IMR-90 (cell line): ENCODE measurements around the gene SELENOM. TPM values are rescaled to one million over a fixed set of nuclear protein-coding genes. Genes with fewer than 3 reads are reported as not detected.

Source experiments
- ATAC-seq: fragments of 200-7000 bp; cut with Tn5 transposase; 2 replicates; pipeline ENCODE4 v1.9.1; 2020; ENCODE audit warnings: low read depth, mild to moderate bottlenecking, moderate library complexity
- BruUV-seq: library from RNA; stranded (reverse); fragments of 400-500 nt; replicated peaks from 2 replicates; lab custom pipeline; 2021; lab: Mats Ljungman, UMichigan
- CTCF ChIA-PET: fragments of 300-600 bp; formaldehyde crosslinking; extraction: SDS; loops from one replicate; lab custom pipeline; 2021; ENCODE audit warnings: antibody characterized with exemption; lab: Yijun Ruan, JAX
- POLR2A ChIA-PET: fragments of 300-600 bp; sonication (Branson Sonifier 250); formaldehyde crosslinking; loops from one replicate; lab custom pipeline; 2022; ENCODE audit warnings: antibody characterized with exemption; ENCODE audit not compliant: unreplicated experiment; lab: Charles Lee
- DNase-seq: peaks from one replicate; pipeline ENCODE4 v3.0.0; 2013
- H2AFZ ChIP-seq: replicated peaks from 2 replicates; pipeline ENCODE3; 2013; ENCODE audit warnings: low read length, mild to moderate bottlenecking; ENCODE audit not compliant: poor library complexity
- H2AK5ac ChIP-seq: 2 replicates; pipeline ENCODE4 v1.6.1; 2013; ENCODE audit warnings: low read depth, low read length, inconsistent platforms
- H2AK9ac ChIP-seq: replicated peaks from 2 replicates; pipeline ENCODE3; 2013; ENCODE audit warnings: mild to moderate bottlenecking, low read depth, low read length, moderate library complexity; ENCODE audit not compliant: poor library complexity
- H2BK120ac ChIP-seq: 2 replicates; pipeline ENCODE4 v1.6.1; 2013; ENCODE audit warnings: low read depth, low read length, inconsistent platforms
- H2BK15ac ChIP-seq: 3 replicates; pipeline ENCODE4 v1.6.1; 2013; ENCODE audit warnings: low read depth, low read length, inconsistent platforms
- H2BK20ac ChIP-seq: 2 replicates; pipeline ENCODE4 v1.6.1; 2013; ENCODE audit warnings: low read depth, mild to moderate bottlenecking, inconsistent platforms, low read length, moderate library complexity
- H2BK5ac ChIP-seq: 2 replicates; pipeline ENCODE4 v1.6.1; 2013; ENCODE audit warnings: mild to moderate bottlenecking, low read depth, low read length, inconsistent platforms; ENCODE audit not compliant: poor library complexity, severe bottlenecking
- H3K14ac ChIP-seq: replicated peaks from 2 replicates; pipeline ENCODE4 v1.6.1; 2013; ENCODE audit warnings: low read depth, low read length, inconsistent platforms
- H3K18ac ChIP-seq: 2 replicates; pipeline ENCODE4 v1.6.1; 2013; ENCODE audit warnings: low read depth, low read length, control low read depth
- H3K23ac ChIP-seq: 2 replicates; pipeline ENCODE4 v1.6.1; 2013; ENCODE audit warnings: low read depth, low read length, inconsistent platforms
- H3K27ac ChIP-seq: 2 replicates; pipeline ENCODE4 v1.5.1; 2013; ENCODE audit warnings: mild to moderate bottlenecking, control low read depth, low read length; ENCODE audit not compliant: insufficient read depth
- H3K27me3 ChIP-seq: 2 replicates; pipeline ENCODE4 v1.6.1; 2013; ENCODE audit warnings: low read length; ENCODE audit not compliant: control insufficient read depth, insufficient read depth
- H3K36me3 ChIP-seq: 2 replicates; pipeline ENCODE4 v1.6.1; 2013; ENCODE audit warnings: low read length, mixed read lengths; ENCODE audit not compliant: control insufficient read depth, insufficient read depth
- H3K4ac ChIP-seq: 2 replicates; pipeline ENCODE4 v1.6.1; 2013; ENCODE audit warnings: low read depth, low read length, inconsistent platforms
- H3K4me1 ChIP-seq: 2 replicates; pipeline ENCODE4 v1.6.1; 2013; ENCODE audit warnings: low read length, mixed read lengths; ENCODE audit not compliant: control insufficient read depth, insufficient read depth
- H3K4me2 ChIP-seq: 2 replicates; pipeline ENCODE4 v1.6.1; 2013; ENCODE audit warnings: low read depth, mild to moderate bottlenecking, control low read depth, low read length, moderate library complexity
- H3K4me3 ChIP-seq: 2 replicates; pipeline ENCODE4 v1.5.1; 2013; ENCODE audit warnings: low read depth, mild to moderate bottlenecking, control low read depth, low read length, moderate library complexity; ENCODE audit not compliant: insufficient read depth
- H3K56ac ChIP-seq: 2 replicates; pipeline ENCODE4 v1.6.1; 2013; ENCODE audit warnings: low read length, inconsistent platforms; ENCODE audit not compliant: insufficient read depth; ENCODE audit errors: extremely low read depth
- H3K79me1 ChIP-seq, 2 experiments: 2 replicates each; pipeline ENCODE4 v1.6.1; 2013; ENCODE audit warnings: low read length in 2 of 2, inconsistent platforms in 1 of 2, low read depth in 1 of 2
- H3K9ac ChIP-seq: 2 replicates; pipeline ENCODE4 v1.6.1; 2013; ENCODE audit warnings: low read depth, low read length, control low read depth
- H3K9me1 ChIP-seq: 2 replicates; pipeline ENCODE4 v1.6.1; 2013; ENCODE audit warnings: low read length, inconsistent platforms; ENCODE audit not compliant: insufficient read depth
- H3K9me3 ChIP-seq: 2 replicates; pipeline ENCODE4 v1.6.1; 2013; ENCODE audit warnings: low read length; ENCODE audit not compliant: control insufficient read depth, insufficient read depth
- H4K20me1 ChIP-seq: 2 replicates; pipeline ENCODE4 v1.6.1; 2013; ENCODE audit warnings: low read length, inconsistent platforms; ENCODE audit not compliant: insufficient read depth
- H4K5ac ChIP-seq: 2 replicates; pipeline ENCODE4 v1.6.1; 2013; ENCODE audit warnings: mild to moderate bottlenecking, low read depth, low read length, control low read depth
- H4K8ac ChIP-seq, 2 experiments: 2 replicates each; pipeline ENCODE4 v1.6.1; 2013; ENCODE audit warnings: low read depth in 2 of 2, low read length in 2 of 2, control low read depth in 1 of 2, inconsistent platforms in 1 of 2
- H4K91ac ChIP-seq: 2 replicates; pipeline ENCODE4 v1.6.1; 2013; ENCODE audit warnings: low read depth, low read length, inconsistent platforms; ENCODE audit not compliant: insufficient read depth
- BHLHE40 ChIP-seq: fragments of 150-350 bp; IDR thresholded peaks from 2 replicates; pipeline ENCODE4 v1.6.1; 2016; ENCODE audit warnings: mild to moderate bottlenecking, low read depth, low read length
- CEBPB ChIP-seq: IDR thresholded peaks from 2 replicates; pipeline ENCODE4 v1.6.1; 2012; ENCODE audit warnings: low read depth, low read length, improper control_type of control experiment
- CHD1 ChIP-seq: IDR thresholded peaks from 2 replicates; pipeline ENCODE4 v1.6.1; 2012; ENCODE audit warnings: low read depth, low read length, improper control_type of control experiment
- FOS ChIP-seq: fragments of 150-350 bp; IDR thresholded peaks from 2 replicates; pipeline ENCODE4 v1.6.1; 2016; ENCODE audit warnings: low read depth, low read length
- MAFK ChIP-seq: IDR thresholded peaks from 2 replicates; pipeline ENCODE4 v1.6.1; 2012; ENCODE audit warnings: low read depth, low read length, improper control_type of control experiment
- MAZ ChIP-seq: IDR thresholded peaks from 2 replicates; pipeline ENCODE4 v1.6.1; 2012; ENCODE audit warnings: low read depth, mild to moderate bottlenecking, low read length, improper control_type of control experiment, moderate library complexity, borderline replicate concordance
- MXI1 ChIP-seq: IDR thresholded peaks from 2 replicates; pipeline ENCODE4 v1.6.1; 2012; ENCODE audit warnings: low read depth, mild to moderate bottlenecking, low read length, moderate library complexity, borderline replicate concordance
- NFE2L2 ChIP-seq: fragments of 150-350 bp; IDR thresholded peaks from 2 replicates; pipeline ENCODE4 v1.6.1; 2016; ENCODE audit warnings: low read depth, mild to moderate bottlenecking, low read length
- POLR2A ChIP-seq: IDR thresholded peaks from 2 replicates; pipeline ENCODE4 v1.6.1; 2012; ENCODE audit warnings: mild to moderate bottlenecking, low read depth, low read length
- RAD21 ChIP-seq: IDR thresholded peaks from 2 replicates; pipeline ENCODE4 v1.6.1; 2012; ENCODE audit warnings: low read length, improper control_type of control experiment
- RCOR1 ChIP-seq: IDR thresholded peaks from 2 replicates; pipeline ENCODE4 v1.6.1; 2012; ENCODE audit warnings: mild to moderate bottlenecking, low read length, improper control_type of control experiment; ENCODE audit not compliant: insufficient replicate concordance
- RFX5 ChIP-seq: IDR thresholded peaks from 2 replicates; pipeline ENCODE4 v1.8.0; 2012; ENCODE audit warnings: low read depth, mild to moderate bottlenecking, low read length, moderate library complexity
- SMC3 ChIP-seq: fragments of 150-350 bp; IDR thresholded peaks from 2 replicates; pipeline ENCODE4 v1.6.1; 2016; ENCODE audit warnings: low read depth, mild to moderate bottlenecking, antibody characterized with exemption, low read length, moderate library complexity
- WGBS, 2 experiments: methylation state at CpG; one replicate each; pipeline versions ENCODE4 v1.1.5 to v1.1.7; 2013; ENCODE audit warnings: missing lambda C conversion rate in 2 of 2; ENCODE audit not compliant: insufficient read length in 1 of 2; ENCODE audit errors: extremely low coverage in 2 of 2; 5-methylcytosine and 5-hydroxymethylcytosine counted together
- dilution Hi-C: fragments of 300-500 bp; cut with HindIII; formaldehyde crosslinking; loops from one replicate; pipeline ENCODE4 v1.14.3; 2018; ENCODE audit warnings: low sequenced_read_pairs; ENCODE audit not compliant: unreplicated experiment
- in situ Hi-C: fragments of 300-500 bp; cut with MboI; formaldehyde crosslinking; loops from 3 replicates; pipeline ENCODE4 v1.14.3; 2019; ENCODE audit warnings: low sequenced_read_pairs, inconsistent platforms, mixed read lengths
- intact Hi-C: fragments of 100-400 bp; cut with micrococcal nuclease; formaldehyde crosslinking; loops from 2 replicates; pipeline ENCODE4 v1.10.0; 2022
- polyA plus RNA-seq, 3 experiments: library from polyadenylated mRNA; depleted of rRNA; stranded (reverse); fragments of >200 nt; gene quantifications; 2 replicates each; pipeline ENCODE4 v1.2.3, GENCODE V29; 2012; ENCODE audit warnings: low replicate concordance in 1 of 3
- total RNA-seq: library from RNA; depleted of rRNA; stranded (reverse); fragments of >200 nt; gene quantifications from 2 replicates; pipeline ENCODE4 v1.2.3, GENCODE V29; 2012
- TF ChIP-seq, protein P1 (sequence below): fragments of 150-350 bp; IDR thresholded peaks from 2 replicates; pipeline ENCODE4 v1.6.1; 2016; ENCODE audit warnings: low read depth, mild to moderate bottlenecking, low read length, moderate library complexity, borderline replicate concordance
- TF ChIP-seq, protein P2 (sequence below): conservative IDR thresholded peaks from 2 replicates; pipeline ENCODE4 v1.5.1; 2012; ENCODE audit warnings: mild to moderate bottlenecking, low read depth, low read length, improper control_type of control experiment
- TF ChIP-seq, protein P3 (sequence below): fragments of 150-350 bp; IDR thresholded peaks from 2 replicates; pipeline ENCODE4 v1.6.1; 2017; ENCODE audit warnings: mild to moderate bottlenecking, antibody characterized with exemption, low read length, low read depth

Gene SELENOM
- total and polyA plus RNA-seq, 2 of the 4 experiments (the other 2 are of a cell fraction), result 46.2 to 270 TPM

DNA sequence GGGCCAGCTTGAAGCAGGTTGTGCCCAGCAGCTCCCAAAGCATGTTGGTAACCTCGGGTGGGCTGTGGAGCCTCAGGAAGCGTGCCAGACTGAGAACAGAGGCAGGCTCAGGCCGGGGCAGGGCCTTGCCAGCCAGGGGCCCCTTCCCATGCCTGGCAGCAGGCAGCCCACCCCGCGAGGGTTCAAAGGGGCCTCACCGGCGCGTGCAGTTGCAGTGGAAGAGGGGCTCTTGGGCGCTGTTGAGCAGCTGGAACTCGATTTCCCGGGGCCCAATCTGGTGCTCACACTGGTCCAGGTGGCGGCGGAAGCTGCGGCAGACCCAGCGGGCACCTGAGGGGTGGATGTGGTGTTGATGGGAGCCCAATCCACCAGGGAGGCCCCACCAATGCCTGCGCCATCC is 29.3 kb upstream of the SELENOM start:
- H4K8ac ChIP-seq, result no peak overlapping the region
- H3K9ac ChIP-seq, result no peak overlapping the region
- no peak overlapping the region for H2AK5ac ChIP-seq
- no peaks in the 10 kb centered on the region for H3K36me3 ChIP-seq
- intact Hi-C loops, result no loop called here
- no peak overlapping the region for H3K23ac ChIP-seq
- no peak overlapping the region for H2AFZ ChIP-seq
- no peak overlapping the region for H4K91ac ChIP-seq
- TF ChIP-seq SMC3, result no peak
- no peak for TF ChIP-seq MAZ
- TF ChIP-seq NFE2L2, result no peak
- TF ChIP-seq POLR2A, result no peak
- TF ChIP-seq MXI1, result no peak
- TF ChIP-seq, protein P1, sequence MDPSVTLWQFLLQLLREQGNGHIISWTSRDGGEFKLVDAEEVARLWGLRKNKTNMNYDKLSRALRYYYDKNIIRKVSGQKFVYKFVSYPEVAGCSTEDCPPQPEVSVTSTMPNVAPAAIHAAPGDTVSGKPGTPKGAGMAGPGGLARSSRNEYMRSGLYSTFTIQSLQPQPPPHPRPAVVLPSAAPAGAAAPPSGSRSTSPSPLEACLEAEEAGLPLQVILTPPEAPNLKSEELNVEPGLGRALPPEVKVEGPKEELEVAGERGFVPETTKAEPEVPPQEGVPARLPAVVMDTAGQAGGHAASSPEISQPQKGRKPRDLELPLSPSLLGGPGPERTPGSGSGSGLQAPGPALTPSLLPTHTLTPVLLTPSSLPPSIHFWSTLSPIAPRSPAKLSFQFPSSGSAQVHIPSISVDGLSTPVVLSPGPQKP, result no peak
- no peak for TF ChIP-seq CEBPB
- TF ChIP-seq, protein P2, sequence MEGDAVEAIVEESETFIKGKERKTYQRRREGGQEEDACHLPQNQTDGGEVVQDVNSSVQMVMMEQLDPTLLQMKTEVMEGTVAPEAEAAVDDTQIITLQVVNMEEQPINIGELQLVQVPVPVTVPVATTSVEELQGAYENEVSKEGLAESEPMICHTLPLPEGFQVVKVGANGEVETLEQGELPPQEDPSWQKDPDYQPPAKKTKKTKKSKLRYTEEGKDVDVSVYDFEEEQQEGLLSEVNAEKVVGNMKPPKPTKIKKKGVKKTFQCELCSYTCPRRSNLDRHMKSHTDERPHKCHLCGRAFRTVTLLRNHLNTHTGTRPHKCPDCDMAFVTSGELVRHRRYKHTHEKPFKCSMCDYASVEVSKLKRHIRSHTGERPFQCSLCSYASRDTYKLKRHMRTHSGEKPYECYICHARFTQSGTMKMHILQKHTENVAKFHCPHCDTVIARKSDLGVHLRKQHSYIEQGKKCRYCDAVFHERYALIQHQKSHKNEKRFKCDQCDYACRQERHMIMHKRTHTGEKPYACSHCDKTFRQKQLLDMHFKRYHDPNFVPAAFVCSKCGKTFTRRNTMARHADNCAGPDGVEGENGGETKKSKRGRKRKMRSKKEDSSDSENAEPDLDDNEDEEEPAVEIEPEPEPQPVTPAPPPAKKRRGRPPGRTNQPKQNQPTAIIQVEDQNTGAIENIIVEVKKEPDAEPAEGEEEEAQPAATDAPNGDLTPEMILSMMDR, result no peak
- no peak for TF ChIP-seq RAD21
- TF ChIP-seq, protein P3, sequence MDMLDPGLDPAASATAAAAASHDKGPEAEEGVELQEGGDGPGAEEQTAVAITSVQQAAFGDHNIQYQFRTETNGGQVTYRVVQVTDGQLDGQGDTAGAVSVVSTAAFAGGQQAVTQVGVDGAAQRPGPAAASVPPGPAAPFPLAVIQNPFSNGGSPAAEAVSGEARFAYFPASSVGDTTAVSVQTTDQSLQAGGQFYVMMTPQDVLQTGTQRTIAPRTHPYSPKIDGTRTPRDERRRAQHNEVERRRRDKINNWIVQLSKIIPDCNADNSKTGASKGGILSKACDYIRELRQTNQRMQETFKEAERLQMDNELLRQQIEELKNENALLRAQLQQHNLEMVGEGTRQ, result no peak
- TF ChIP-seq CHD1, result no peak
- TF ChIP-seq FOS, result no peak
- no peak for TF ChIP-seq RFX5
- TF ChIP-seq RCOR1, result no peak
- no peak for TF ChIP-seq BHLHE40
- TF ChIP-seq MAFK, result no peak
- H4K5ac ChIP-seq, result no peak overlapping the region
- H3K27ac ChIP-seq, result no peak overlapping the region
- no peak overlapping the region for H3K56ac ChIP-seq
- no peaks in the 10 kb centered on the region for H3K79me1 ChIP-seq
- H2BK120ac ChIP-seq, result no peak overlapping the region
- no peak overlapping the region for H3K14ac ChIP-seq
- ChIA-PET POLR2A (no interaction called here), CTCF (no interaction called here)
- no peaks in the 10 kb centered on the region for H4K20me1 ChIP-seq
- no peak overlapping the region for H2BK5ac ChIP-seq
- H3K9me3 ChIP-seq, result no peaks in the 10 kb centered on the region
- H3K4me3 ChIP-seq, result no peak overlapping the region
- H3K4me2 ChIP-seq, result no peak overlapping the region
- no peaks in the 10 kb centered on the region for H3K4me1 ChIP-seq
- 71% methylated on average over 7 of the region's 16 CpGs; no CpG with 5 or more reads in 1 of the 2 experiments for WGBS, 2 experiments
- H2BK20ac ChIP-seq, result no peak overlapping the region
- ATAC-seq (no peak), DNase-seq (no peak)
- H2AK9ac ChIP-seq, result no peak overlapping the region
- no peak overlapping the region for H2BK15ac ChIP-seq
- no peak overlapping the region for H3K4ac ChIP-seq
- no TSS peak for BruUV-seq
- H3K18ac ChIP-seq, result no peak overlapping the region
- peaks cover 27% of the 10 kb centered on the region for H3K27me3 ChIP-seq
- in situ Hi-C loops, result no loop called here
- H3K9me1 ChIP-seq, result no peaks in the 10 kb centered on the region
- dilution Hi-C loops, result no loop called here
